B cell (primary cell): ENCODE measurements around the gene PLAAT4. TPM values are rescaled to one million over a fixed set of nuclear protein-coding genes. Genes with fewer than 3 reads are reported as not detected.
"Not testable (repeated sequence)": the region's sequence is repeated elsewhere in the genome, so short reads cannot be mapped to it uniquely, and the experiment has no call there.

Experiments used
- ATAC-seq: fragments of 200-7000 bp; cut with Tn5 transposase; one replicate; pipeline ENCODE4 v1.10.0; 2021; ENCODE audit warnings: low read depth, mild to moderate bottlenecking, moderate number of reproducible peaks, moderate library complexity
- CTCF ChIA-PET: fragments of 350-600 bp; sonication (Branson Sonifier 250); formaldehyde crosslinking; loops from one replicate; lab custom pipeline; 2021; ENCODE audit warnings: antibody characterized with exemption, inconsistent platforms; lab: Charles Lee
- POLR2A ChIA-PET: fragments of 350-600 bp; sonication (Branson Sonifier 250); formaldehyde crosslinking; loops from one replicate; lab custom pipeline; 2021; ENCODE audit warnings: antibody characterized with exemption; lab: Charles Lee
- DNase-seq: peaks from one replicate; pipeline ENCODE4 v3.0.0; 2013
- H2AFZ ChIP-seq: 2 replicates; pipeline ENCODE4 v1.6.1; 2012; ENCODE audit warnings: mild to moderate bottlenecking, low read depth, low read length; ENCODE audit not compliant: insufficient read depth, poor library complexity, severe bottlenecking
- H3K27ac ChIP-seq, 2 donors: 1 replicate in 1 of 2; 2 replicates in 1 of 2; pipeline ENCODE4 v1.5.1; 2012 to 2013; ENCODE audit warnings: low read length in 2 of 2, mild to moderate bottlenecking in 2 of 2, moderate library complexity in 1 of 2
- H3K27me3 ChIP-seq, 4 experiments: fragments of 200-600 bp in 1 of 4; sonication (generic) in 1 of 4; replicated peaks in 1 of 4; 1 replicate in 2 of 4; 2 replicates in 2 of 4; pipeline versions ENCODE4 v1.6.1 to v1.7.0; 2013 to 2016; ENCODE audit warnings: low read length in 3 of 4, mild to moderate bottlenecking in 2 of 4, mixed read lengths in 1 of 4, moderate library complexity in 1 of 4; ENCODE audit not compliant: insufficient read depth in 4 of 4, control insufficient read depth in 3 of 4; ENCODE audit errors: control extremely low read depth in 1 of 4
- H3K36me3 ChIP-seq, 2 experiments: replicated peaks in 1 of 2; 1 replicate in 1 of 2; 2 replicates in 1 of 2; pipeline versions ENCODE4 v1.6.1 to v1.7.1; 2013; ENCODE audit warnings: low read length in 1 of 2; ENCODE audit not compliant: insufficient read depth in 2 of 2, control insufficient read depth in 1 of 2; ENCODE audit errors: control extremely low read depth in 1 of 2, extremely low read depth in 1 of 2
- H3K4me1 ChIP-seq, 2 donors: fragments of 200-600 bp in 1 of 2; sonication (generic) in 1 of 2; 1 replicate in 1 of 2; 2 replicates in 1 of 2; pipeline versions ENCODE4 v1.5.1 to v1.6.1; 2013 to 2017; ENCODE audit warnings: low read length in 2 of 2; ENCODE audit not compliant: control insufficient read depth in 2 of 2, insufficient read depth in 2 of 2
- H3K4me2 ChIP-seq: replicated peaks from 2 replicates; pipeline ENCODE3; 2012; ENCODE audit warnings: mild to moderate bottlenecking, low read depth, low read length; ENCODE audit not compliant: poor library complexity, severe bottlenecking
- H3K4me3 ChIP-seq, 5 experiments: fragments of 200-600 bp in 1 of 5; sonication (generic) in 1 of 5; 1 replicate in 3 of 5; 2 replicates in 2 of 5; pipeline versions ENCODE4 v1.5.1 to v1.7.0; 2011 to 2016; ENCODE audit warnings: low read length in 4 of 5, mild to moderate bottlenecking in 4 of 5, low read depth in 2 of 5, control low read depth in 1 of 5, moderate library complexity in 1 of 5; ENCODE audit not compliant: insufficient read depth in 1 of 5; ENCODE audit errors: control extremely low read depth in 1 of 5, extremely low read depth in 1 of 5
- H3K79me2 ChIP-seq: fragments of 200-600 bp; sonication (generic); one replicate; pipeline ENCODE4 v1.6.0; 2016; ENCODE audit warnings: low read length; ENCODE audit not compliant: control insufficient read depth, insufficient read depth
- H3K9ac ChIP-seq: fragments of 200-600 bp; sonication (generic); 2 replicates; pipeline ENCODE4 v1.6.1; 2017; ENCODE audit warnings: mild to moderate bottlenecking, low read length, moderate library complexity
- H3K9me3 ChIP-seq, 3 donors: one replicate each; pipeline versions ENCODE4 v1.6.1 to v1.7.1; 2013; ENCODE audit warnings: low read length in 2 of 3; ENCODE audit not compliant: control insufficient read depth in 2 of 3, insufficient read depth in 1 of 3; ENCODE audit errors: control extremely low read depth in 1 of 3
- H4K20me1 ChIP-seq: 2 replicates; pipeline ENCODE4 v1.6.0; 2012; ENCODE audit warnings: mild to moderate bottlenecking, low read length; ENCODE audit not compliant: insufficient read depth, control insufficient read depth, poor library complexity, severe bottlenecking
- H3K27ac Mint-ChIP-seq: one replicate; pipeline ENCODE4 v1.8.0; 2021; ENCODE audit warnings: mixed read lengths
- H3K27me3 Mint-ChIP-seq: one replicate; pipeline ENCODE4 v1.8.0; 2021; ENCODE audit warnings: mixed read lengths
- H3K4me1 Mint-ChIP-seq: one replicate; pipeline ENCODE4 v1.8.0; 2021; ENCODE audit warnings: mixed read lengths
- H3K4me3 Mint-ChIP-seq: one replicate; pipeline ENCODE4 v1.8.0; 2021; ENCODE audit warnings: mixed read lengths
- H3K9me3 Mint-ChIP-seq: one replicate; pipeline ENCODE4 v1.8.0; 2022; ENCODE audit warnings: mixed read lengths; ENCODE audit not compliant: insufficient read depth
- WGBS: methylation state at CpG from one replicate; pipeline ENCODE4 v1.1.5; 2013; ENCODE audit warnings: missing lambda C conversion rate; ENCODE audit not compliant: insufficient coverage; 5-methylcytosine and 5-hydroxymethylcytosine counted together
- intact Hi-C: fragments of 100-400 bp; cut with micrococcal nuclease; formaldehyde crosslinking; loops from one replicate; pipeline ENCODE4 v1.10.0; 2022
- polyA plus RNA-seq: library from polyadenylated mRNA; depleted of rRNA; stranded (reverse); fragments of >200 nt; gene quantifications from 2 replicates; pipeline ENCODE4 v1.2.3, GENCODE V29; 2012
- total RNA-seq, 2 donors: library from RNA; stranded (reverse); fragments of 120-200 nt in 1 of 2; gene quantifications; 1 replicate in 1 of 2; 2 replicates in 1 of 2; pipeline versions ENCODE4 v1.2.3 to v1.2.4, GENCODE V29; 2013 to 2022

Gene PLAAT4
- total and polyA plus RNA-seq, 2 donors (not counting 1 experiment from before 2014, with no cell fraction given): 13.1 to 35.0 TPM

- H3K4me3 Mint-ChIP-seq, H3K9me3 ChIP-seq, H2AFZ ChIP-seq, H3K9ac ChIP-seq, H3K27ac Mint-ChIP-seq, H3K4me2 ChIP-seq, POLR2A ChIA-PET, intact Hi-C loops, H3K9me3 Mint-ChIP-seq, H3K4me3 ChIP-seq, CTCF ChIA-PET, H3K79me2 ChIP-seq, H3K36me3 ChIP-seq, DNase-seq, H4K20me1 ChIP-seq, H3K27ac ChIP-seq, H3K27me3 ChIP-seq, ATAC-seq: not testable (repeated sequence)
- 86% methylated on average over 1 of the region's 3 CpGs for WGBS
- peaks cover 14 to 15% of the 10 kb centered on the region in 2 donors for H3K4me1 ChIP-seq
- Mint-ChIP-seq H3K27me3 (peaks cover 18% of the 10 kb centered on the region), H3K4me1 (peaks cover 19% of the 10 kb centered on the region)
These were observed 7.8 kb upstream of the PLAAT4 start for GRCh38 chr11:63528729-63529278.

GRCh38 chr11:63529373-63529772 is 7.2 kb upstream of the PLAAT4 start:
- H3K4me1 ChIP-seq: peaks cover 14 to 15% of the 10 kb centered on the region in 2 donors
- Mint-ChIP-seq H3K4me1 (peaks cover 19% of the 10 kb centered on the region), H3K27me3 (peaks cover 12% of the 10 kb centered on the region)
- H3K9me3 Mint-ChIP-seq, DNase-seq, H3K27ac Mint-ChIP-seq, H3K9ac ChIP-seq, H3K79me2 ChIP-seq, H2AFZ ChIP-seq, H3K9me3 ChIP-seq, H3K27me3 ChIP-seq, H4K20me1 ChIP-seq, POLR2A ChIA-PET, ATAC-seq, H3K4me3 Mint-ChIP-seq, H3K27ac ChIP-seq, H3K36me3 ChIP-seq, H3K4me2 ChIP-seq, CTCF ChIA-PET, H3K4me3 ChIP-seq, intact Hi-C loops: not testable (repeated sequence)
- 96% methylated on average over 5 of the region's 6 CpGs for WGBS
